Activated CD4-positive, alpha-beta T cell treated with anti-CD3 and anti-CD28 coated beads, Interleukin-2, amount 50 U/mL, for 1 hour (primary cell): ENCODE data around the gene CD72.
"Not testable (repeated sequence)": the region's sequence is repeated elsewhere in the genome, so short reads cannot be mapped to it uniquely, and the experiment has no call there.

ENCODE experiments used
- DNase-seq: peaks from one replicate; pipeline ENCODE4 v3.0.0-alpha.2; 2020

The CD72 gene

GRCh38 chr9:35649431-35650340, 31.5 kb upstream of the CD72 start:
- peak; percentile 35 for DNase-seq

DNA sequence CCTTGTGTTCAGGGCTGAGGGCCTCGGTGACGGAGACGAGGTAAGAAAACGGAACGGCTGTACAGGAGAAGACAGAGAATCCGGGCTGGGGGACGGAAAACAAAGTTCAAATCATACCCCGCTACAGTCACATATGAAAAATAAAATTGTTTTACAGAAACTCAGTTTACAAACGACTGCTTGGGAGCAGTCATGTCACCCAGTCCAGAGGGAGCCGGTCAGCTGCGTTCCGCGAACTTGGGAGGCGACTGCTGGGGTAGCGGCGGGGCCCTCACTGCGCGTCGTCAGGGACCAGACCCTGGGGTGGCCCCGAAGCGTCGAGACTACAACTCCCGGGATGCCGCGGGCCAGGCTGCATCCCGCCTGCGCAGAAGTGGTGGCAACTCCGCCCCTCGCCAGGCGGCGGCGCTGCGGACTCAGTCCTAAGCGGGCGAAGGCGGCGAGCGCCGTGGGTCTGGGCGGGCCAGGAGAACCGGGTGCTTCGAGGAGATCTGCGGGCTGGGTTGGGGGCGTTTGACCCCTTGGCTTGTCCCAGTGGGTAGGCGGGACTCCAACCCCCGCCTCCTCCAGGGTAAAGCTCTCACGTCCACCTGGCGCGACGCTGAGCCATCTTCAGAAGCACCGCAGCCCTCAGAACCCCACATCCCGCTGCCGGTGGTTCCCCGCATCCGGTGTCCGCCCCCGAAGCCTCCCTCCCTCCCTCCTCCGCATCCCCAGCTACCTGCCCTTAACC, 28.5 kb upstream of the CD72 start:
- peak; percentile 90 for DNase-seq

DNA sequence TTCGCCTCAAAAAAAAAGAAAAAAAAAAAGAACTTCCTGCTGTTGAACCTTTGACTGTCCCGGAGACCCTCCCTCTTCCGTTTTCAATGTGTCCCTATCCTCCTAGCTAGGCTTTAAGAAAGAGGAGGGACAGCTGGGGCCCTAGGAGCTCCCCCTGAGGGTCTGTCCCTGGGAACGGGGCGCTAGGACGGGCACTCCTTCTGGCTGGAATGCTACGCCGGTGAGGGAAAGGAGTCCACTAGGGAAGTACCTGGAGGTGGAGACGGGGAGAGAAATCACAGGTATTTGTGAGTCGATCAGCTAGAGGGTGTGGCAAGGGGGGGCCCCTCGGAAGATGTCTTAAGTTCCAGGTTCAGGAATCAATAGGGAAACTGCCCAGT, 27.9 kb upstream of the CD72 start:
- DNase-seq: no peak

- DNase-seq: not testable (repeated sequence)
These were observed 27.5 kb upstream of the CD72 start for GRCh38 chr9:35645736-35646135.

GRCh38 chr9:35643046-35643445, 24.8 kb upstream of the CD72 start:
- DNase-seq: no peak

DNA sequence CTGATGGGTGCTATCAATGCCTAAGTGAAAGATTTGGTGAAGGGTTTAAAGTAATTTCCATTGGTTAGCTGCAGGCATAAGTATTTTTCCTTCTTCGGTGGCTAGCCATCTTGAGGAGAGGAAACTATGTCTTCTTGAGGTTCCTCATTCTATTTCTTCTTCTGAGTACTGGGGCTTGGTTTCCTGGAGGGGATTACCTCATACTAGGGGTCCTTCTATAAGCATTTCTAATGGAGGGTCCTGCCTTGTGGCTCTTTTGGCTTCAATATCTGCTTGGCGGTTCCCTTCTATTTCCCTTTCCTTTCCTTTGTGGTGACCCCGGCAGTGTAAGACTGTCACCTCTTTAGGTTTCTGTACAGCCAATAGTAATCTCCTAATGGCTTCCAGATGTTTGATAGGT, 23.3 kb upstream of the CD72 start:
- DNase-seq: not testable (repeated sequence)

DNA sequence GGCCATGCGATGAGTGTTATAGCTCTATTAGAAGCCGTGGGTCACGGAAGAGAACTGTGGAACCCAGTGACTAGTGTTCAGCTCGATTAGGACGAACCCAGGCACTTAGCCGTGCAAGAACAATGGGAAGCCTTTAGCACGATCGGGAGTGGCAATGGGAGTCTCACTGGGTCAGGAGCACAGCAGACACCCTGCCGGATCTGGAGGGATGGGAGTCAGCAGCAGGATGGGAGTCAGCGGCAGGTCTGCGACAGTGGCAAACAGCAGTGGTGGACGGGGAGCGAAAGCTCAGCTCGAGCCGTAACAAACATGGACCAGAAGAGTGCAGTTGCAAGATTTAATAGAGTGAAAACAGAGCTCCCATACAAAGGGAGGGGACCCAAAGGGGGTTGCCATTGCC, 22.2 kb upstream of the CD72 start:
- DNase-seq: not testable (repeated sequence)

- DNase-seq: no peak
These were observed 21.4 kb upstream of the CD72 start for GRCh38 chr9:35639631-35640030.

DNA sequence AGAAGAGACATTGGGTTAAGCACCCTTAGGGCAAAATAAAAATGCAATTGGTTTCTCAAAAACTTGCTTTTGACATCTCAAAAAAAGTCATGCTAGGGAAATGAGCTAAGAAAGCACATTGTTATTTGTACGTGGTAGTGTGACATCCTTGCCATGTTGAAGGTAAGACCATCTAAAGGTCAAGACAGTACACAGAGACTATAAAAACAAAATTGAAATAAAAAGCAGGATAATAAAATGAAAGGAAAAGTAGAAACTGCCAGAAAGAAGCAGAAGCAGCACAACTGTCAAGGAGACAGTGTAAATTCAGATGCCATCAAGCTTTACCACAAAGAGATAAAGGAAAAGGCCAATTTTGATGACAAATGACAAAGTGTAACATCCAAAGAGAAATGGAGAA, 21.0 kb upstream of the CD72 start:
- not testable (repeated sequence) for DNase-seq

DNA sequence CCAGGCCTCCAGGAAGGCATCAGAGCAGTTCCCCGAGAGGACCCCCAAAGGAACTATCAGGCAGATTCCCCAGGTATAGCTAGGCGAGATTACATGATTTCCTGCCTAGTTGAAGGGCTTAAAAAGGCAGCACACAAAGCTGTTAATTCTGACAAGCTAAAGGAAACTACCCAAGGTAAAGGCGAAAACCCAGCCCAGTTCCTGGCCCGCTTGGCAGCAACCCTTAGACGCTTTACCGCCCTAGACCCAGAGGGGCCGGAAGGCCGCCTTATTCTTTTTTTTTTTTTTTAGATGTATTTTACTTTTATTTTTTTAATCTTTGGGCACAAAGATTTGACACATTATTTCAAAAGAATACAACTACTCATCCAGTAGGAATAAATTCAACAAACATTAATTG, 20.5 kb upstream of the CD72 start:
- not testable (repeated sequence) for DNase-seq

DNA sequence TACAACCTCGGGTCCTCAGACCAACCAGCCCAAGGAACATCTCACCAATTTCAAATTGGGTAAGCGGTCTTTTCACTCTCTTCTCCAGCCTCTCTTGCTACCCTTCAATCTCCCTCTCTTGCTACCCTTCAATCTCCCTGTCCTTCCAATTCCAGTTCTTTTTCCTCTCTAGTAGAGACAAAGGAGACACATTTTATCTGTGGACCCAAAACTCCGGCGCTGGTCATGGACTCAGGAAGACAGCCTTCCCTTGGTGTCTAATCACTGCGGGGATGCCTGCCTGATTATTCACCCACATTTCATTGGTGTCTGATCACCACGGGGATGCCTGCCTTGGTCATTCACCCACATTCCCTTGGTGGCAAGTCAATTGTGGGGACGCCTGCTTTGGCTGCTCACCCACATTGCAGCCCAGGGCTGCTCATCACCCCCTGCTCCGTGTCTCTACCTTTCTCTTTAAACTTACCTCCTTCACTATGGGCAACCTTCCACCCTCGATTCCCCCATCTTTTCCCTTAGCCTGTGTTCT, 19.3 kb upstream of the CD72 start:
- DNase-seq: not testable (repeated sequence)

DNA sequence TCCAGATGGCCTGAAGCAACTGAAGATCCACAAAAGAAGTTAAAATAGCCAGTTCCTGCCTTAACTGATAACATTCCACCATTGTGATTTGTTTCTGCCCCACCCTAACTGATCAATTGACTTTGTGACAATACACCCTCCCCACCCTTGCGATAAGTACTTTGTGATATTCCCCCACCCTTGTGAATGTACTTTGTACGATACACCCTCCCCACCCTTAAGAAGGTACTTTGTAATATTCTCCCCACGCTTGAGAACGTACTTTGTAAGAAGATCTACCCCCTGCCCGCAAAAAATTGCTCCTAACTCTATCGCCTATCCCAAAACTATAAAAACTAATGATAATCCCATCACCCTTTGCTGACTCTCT, 18.6 kb upstream of the CD72 start:
- DNase-seq: not testable (repeated sequence)

DNA sequence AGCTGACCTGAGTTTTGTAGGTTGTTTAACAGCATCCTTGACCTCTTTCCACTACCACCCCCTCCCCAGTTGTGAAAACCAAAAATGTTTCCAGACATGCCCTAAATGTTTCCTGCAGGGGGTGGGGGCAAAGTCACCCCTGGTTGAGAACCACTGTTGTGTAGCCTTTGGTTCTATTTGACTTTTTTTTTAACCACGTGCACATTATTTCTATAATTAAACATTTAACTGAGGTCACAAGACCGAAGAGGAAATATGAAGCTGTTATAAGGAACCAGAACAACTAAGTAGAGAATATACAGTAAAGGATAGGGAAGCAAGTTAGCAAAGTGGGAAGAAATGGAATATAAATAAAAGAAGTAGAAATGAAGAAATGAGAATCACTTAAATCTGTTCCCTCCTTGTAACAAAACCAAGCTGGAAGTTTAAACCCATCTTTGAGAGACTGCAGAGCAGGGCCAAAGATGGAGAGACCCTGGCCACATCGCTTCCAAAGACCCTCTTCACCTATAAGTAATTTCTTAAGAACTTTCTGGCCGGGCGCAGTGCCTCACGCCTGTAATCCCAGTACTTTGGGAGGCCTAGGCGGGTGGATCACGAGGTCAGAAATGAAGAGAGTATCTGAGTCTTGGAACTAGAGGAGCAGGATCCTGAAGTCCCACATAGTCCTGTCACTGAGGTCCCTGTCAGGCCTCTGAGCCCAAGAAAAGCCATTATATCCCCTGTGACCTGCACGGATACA, 18.1 kb upstream of the CD72 start:
- DNase-seq: no peak

- DNase-seq: no peak
These were observed 17.5 kb upstream of the CD72 start for GRCh38 chr9:35635730-35636129.

GRCh38 chr9:35629597-35629996, 11.4 kb upstream of the CD72 start:
- no peak for DNase-seq

- DNase-seq: no peak
These were observed 10.3 kb upstream of the CD72 start for GRCh38 chr9:35628389-35628991.

GRCh38 chr9:35627575-35627974, 9.4 kb upstream of the CD72 start:
- no peak for DNase-seq

DNA sequence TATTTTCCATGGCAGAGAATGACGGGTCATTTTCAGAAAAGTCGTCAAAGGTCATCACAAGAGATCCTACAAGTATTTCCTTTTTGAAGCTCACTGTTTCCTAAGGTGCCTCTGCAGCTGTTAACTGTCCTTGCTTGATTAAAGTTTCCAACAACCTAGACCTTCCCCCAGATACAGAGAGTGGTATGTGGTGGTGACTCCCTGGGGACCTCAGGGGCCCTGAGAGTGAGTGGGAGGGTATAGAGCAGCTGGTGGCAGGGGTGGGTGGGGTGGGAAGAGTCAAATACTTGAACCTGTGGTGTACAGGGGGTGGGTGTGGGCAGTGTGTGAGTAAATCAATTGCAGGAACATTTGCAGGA, 1.6 kb upstream of the CD72 start:
- no peak for DNase-seq

GRCh38 chr9:35618854-35619799, 914 bp upstream of the CD72 start:
- DNase-seq: no peak

- no peak for DNase-seq
These were observed 665 bp downstream of the CD72 start for GRCh38 chr9:35617548-35617947.

DNA sequence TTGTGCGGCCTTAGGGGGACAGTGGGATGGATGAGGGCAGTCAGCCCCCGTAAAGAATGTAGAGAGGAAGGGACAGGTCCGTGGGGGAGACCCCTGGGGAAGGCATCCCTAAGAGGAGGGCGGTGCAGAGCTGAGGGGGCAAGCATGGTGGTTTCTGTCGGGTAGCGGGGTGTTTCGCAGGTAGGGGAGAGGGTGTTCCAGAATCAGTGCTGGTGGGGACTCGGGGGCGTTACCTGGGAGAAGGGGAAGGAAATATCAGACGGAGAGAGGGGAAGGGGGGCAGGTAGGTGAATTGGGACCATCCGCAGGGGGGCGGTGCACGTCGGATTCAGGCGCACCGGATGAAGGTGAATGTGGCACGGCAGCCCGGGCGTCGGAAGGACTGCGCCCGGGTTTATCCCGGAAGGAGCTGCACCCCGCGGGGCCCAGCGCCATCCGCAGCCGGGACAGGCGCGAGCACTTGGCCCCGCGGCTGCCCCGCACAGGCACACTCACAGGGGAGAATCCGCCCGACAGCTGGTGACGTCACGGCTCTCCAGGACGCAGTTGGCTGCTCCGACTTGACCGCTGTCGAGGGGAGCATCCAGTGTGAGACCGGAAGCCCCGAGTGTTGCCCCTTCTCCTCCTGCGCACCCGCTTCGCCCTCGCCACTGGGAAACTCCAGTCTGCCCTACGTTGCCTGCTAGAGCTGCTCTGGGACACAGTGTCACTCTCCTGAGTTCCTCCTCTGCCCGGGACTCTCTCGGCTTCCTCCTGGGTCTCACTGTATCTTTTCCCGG, 1.3 kb downstream of the CD72 start:
- peak; percentile 57 for DNase-seq
